GM23338 (cell line): ENCODE results near the gene MAP4. TPM values are rescaled to one million over a fixed set of nuclear protein-coding genes. Genes with fewer than 3 reads are reported as not detected.

ENCODE experiments used
- EZH2 ChIP-seq: fragments of 200-600 bp; sonication (generic); IDR thresholded peaks from one replicate; pipeline ENCODE4 v1.8.0; 2017; ENCODE audit warnings: antibody characterized with exemption, mild to moderate bottlenecking, low read depth; ENCODE audit not compliant: unreplicated experiment
- EZH2phosphoT487 ChIP-seq: fragments of 200-600 bp; sonication (generic); IDR thresholded peaks from one replicate; pipeline ENCODE4 v1.8.1; 2018; ENCODE audit warnings: antibody characterized with exemption; ENCODE audit not compliant: unreplicated experiment
- JUNB ChIP-seq: IDR thresholded peaks from one replicate; pipeline ENCODE4 v1.6.1; 2016; ENCODE audit warnings: antibody characterized with exemption; ENCODE audit not compliant: unreplicated experiment
- NANOG ChIP-seq: IDR thresholded peaks from 2 replicates; pipeline ENCODE4 v1.6.1; 2016; ENCODE audit warnings: antibody characterized with exemption, borderline replicate concordance
- POLR2AphosphoS5 ChIP-seq: IDR thresholded peaks from 2 replicates; pipeline ENCODE4 v1.6.1; 2016; ENCODE audit warnings: antibody characterized with exemption, low read depth
- STAT1 ChIP-seq: IDR thresholded peaks from one replicate; pipeline ENCODE4 v1.6.1; 2016; ENCODE audit warnings: antibody characterized with exemption; ENCODE audit not compliant: unreplicated experiment
- ZNF114 ChIP-seq: fragments of 250-450 bp; sonication (Bioruptor Pico); IDR thresholded peaks from 2 replicates; pipeline ENCODE4 v1.5.0; 2020; ENCODE audit warnings: mild to moderate bottlenecking, moderate library complexity
- polyA plus RNA-seq: library from polyadenylated mRNA; unstranded; fragments of >200 nt; fragmentation: Nextera tagmentation; extraction: Ambion mirVana; gene quantifications from 2 replicates; pipeline ENCODE4 v1.2.1, GENCODE V29; 2016
- total RNA-seq: library from RNA; depleted of rRNA; stranded (reverse); fragments of >200 nt; shearing (Covaris generic); gene quantifications from 2 replicates; pipeline ENCODE4 v1.2.3, GENCODE V29; 2014
- TF ChIP-seq, protein P1 (sequence below): fragments of 250-450 bp; sonication (Bioruptor Pico); IDR thresholded peaks from 2 replicates; pipeline ENCODE4 v1.5.0; 2020; ENCODE audit warnings: mild to moderate bottlenecking, moderate library complexity
- TF ChIP-seq, protein P2 (sequence below): IDR thresholded peaks from 2 replicates; pipeline ENCODE4 v1.6.1; 2016; ENCODE audit warnings: antibody characterized with exemption
- TF ChIP-seq, protein P3 (sequence below): IDR thresholded peaks from one replicate; pipeline ENCODE4 v1.6.1; 2018; ENCODE audit warnings: antibody characterized with exemption; ENCODE audit not compliant: unreplicated experiment

The MAP4 gene
- total and polyA plus RNA-seq, 2 experiments from 2014 or later: 103 to 113 TPM

DNA sequence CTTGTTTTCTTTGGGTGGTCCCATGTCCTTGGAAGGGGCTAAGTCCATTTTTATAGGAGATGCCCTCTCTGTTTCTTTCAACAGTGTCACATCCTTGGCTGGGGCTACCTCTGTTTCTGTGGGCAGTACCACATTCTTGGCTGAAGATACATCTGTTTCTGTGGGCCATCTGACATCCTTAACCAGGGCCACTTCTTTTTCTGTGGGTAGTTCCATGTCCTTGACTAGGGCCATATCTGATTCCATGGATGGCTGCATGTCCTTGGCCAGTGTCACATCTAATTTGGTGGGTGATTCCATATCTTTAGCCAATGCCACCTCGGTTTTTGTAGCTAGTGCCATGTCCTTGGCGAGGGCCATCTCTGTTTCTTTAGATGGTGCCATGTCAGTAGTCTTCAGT lies 99.5 kb downstream of the MAP4 start (continued):
- TF ChIP-seq, protein P1, sequence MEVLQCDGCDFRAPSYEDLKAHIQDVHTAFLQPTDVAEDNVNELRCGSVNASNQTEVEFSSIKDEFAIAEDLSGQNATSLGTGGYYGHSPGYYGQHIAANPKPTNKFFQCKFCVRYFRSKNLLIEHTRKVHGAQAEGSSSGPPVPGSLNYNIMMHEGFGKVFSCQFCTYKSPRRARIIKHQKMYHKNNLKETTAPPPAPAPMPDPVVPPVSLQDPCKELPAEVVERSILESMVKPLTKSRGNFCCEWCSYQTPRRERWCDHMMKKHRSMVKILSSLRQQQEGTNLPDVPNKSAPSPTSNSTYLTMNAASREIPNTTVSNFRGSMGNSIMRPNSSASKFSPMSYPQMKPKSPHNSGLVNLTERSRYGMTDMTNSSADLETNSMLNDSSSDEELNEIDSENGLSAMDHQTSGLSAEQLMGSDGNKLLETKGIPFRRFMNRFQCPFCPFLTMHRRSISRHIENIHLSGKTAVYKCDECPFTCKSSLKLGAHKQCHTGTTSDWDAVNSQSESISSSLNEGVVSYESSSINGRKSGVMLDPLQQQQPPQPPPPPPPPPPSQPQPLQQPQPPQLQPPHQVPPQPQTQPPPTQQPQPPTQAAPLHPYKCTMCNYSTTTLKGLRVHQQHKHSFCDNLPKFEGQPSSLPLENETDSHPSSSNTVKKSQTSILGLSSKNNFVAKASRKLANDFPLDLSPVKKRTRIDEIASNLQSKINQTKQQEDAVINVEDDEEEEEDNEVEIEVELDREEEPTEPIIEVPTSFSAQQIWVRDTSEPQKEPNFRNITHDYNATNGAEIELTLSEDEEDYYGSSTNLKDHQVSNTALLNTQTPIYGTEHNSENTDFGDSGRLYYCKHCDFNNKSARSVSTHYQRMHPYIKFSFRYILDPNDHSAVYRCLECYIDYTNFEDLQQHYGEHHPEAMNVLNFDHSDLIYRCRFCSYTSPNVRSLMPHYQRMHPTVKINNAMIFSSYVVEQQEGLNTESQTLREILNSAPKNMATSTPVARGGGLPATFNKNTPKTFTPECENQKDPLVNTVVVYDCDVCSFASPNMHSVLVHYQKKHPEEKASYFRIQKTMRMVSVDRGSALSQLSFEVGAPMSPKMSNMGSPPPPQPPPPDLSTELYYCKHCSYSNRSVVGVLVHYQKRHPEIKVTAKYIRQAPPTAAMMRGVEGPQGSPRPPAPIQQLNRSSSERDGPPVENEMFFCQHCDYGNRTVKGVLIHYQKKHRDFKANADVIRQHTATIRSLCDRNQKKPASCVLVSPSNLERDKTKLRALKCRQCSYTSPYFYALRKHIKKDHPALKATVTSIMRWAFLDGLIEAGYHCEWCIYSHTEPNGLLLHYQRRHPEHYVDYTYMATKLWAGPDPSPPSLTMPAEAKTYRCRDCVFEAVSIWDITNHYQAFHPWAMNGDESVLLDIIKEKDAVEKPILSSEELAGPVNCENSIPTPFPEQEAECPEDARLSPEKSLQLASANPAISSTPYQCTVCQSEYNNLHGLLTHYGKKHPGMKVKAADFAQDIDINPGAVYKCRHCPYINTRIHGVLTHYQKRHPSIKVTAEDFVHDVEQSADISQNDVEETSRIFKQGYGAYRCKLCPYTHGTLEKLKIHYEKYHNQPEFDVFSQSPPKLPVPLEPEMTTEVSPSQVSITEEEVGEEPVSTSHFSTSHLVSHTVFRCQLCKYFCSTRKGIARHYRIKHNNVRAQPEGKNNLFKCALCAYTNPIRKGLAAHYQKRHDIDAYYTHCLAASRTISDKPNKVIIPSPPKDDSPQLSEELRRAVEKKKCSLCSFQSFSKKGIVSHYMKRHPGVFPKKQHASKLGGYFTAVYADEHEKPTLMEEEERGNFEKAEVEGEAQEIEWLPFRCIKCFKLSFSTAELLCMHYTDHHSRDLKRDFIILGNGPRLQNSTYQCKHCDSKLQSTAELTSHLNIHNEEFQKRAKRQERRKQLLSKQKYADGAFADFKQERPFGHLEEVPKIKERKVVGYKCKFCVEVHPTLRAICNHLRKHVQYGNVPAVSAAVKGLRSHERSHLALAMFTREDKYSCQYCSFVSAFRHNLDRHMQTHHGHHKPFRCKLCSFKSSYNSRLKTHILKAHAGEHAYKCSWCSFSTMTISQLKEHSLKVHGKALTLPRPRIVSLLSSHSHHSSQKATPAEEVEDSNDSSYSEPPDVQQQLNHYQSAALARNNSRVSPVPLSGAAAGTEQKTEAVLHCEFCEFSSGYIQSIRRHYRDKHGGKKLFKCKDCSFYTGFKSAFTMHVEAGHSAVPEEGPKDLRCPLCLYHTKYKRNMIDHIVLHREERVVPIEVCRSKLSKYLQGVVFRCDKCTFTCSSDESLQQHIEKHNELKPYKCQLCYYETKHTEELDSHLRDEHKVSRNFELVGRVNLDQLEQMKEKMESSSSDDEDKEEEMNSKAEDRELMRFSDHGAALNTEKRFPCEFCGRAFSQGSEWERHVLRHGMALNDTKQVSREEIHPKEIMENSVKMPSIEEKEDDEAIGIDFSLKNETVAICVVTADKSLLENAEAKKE (CRISPR knock-in tag): no peak
- TF ChIP-seq STAT1 (no peak), EZH2phosphoT487 (no peak), JUNB (no peak), ZNF114 (no peak), NANOG (no peak), EZH2 (no peak), POLR2AphosphoS5 (no peak)
- TF ChIP-seq, protein P2, sequence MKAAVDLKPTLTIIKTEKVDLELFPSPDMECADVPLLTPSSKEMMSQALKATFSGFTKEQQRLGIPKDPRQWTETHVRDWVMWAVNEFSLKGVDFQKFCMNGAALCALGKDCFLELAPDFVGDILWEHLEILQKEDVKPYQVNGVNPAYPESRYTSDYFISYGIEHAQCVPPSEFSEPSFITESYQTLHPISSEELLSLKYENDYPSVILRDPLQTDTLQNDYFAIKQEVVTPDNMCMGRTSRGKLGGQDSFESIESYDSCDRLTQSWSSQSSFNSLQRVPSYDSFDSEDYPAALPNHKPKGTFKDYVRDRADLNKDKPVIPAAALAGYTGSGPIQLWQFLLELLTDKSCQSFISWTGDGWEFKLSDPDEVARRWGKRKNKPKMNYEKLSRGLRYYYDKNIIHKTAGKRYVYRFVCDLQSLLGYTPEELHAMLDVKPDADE: no peak
- TF ChIP-seq, protein P3, sequence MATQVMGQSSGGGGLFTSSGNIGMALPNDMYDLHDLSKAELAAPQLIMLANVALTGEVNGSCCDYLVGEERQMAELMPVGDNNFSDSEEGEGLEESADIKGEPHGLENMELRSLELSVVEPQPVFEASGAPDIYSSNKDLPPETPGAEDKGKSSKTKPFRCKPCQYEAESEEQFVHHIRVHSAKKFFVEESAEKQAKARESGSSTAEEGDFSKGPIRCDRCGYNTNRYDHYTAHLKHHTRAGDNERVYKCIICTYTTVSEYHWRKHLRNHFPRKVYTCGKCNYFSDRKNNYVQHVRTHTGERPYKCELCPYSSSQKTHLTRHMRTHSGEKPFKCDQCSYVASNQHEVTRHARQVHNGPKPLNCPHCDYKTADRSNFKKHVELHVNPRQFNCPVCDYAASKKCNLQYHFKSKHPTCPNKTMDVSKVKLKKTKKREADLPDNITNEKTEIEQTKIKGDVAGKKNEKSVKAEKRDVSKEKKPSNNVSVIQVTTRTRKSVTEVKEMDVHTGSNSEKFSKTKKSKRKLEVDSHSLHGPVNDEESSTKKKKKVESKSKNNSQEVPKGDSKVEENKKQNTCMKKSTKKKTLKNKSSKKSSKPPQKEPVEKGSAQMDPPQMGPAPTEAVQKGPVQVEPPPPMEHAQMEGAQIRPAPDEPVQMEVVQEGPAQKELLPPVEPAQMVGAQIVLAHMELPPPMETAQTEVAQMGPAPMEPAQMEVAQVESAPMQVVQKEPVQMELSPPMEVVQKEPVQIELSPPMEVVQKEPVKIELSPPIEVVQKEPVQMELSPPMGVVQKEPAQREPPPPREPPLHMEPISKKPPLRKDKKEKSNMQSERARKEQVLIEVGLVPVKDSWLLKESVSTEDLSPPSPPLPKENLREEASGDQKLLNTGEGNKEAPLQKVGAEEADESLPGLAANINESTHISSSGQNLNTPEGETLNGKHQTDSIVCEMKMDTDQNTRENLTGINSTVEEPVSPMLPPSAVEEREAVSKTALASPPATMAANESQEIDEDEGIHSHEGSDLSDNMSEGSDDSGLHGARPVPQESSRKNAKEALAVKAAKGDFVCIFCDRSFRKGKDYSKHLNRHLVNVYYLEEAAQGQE: no peak
